MCF 10A (cell line): ENCODE data around the gene TNFRSF12A. TPM values are rescaled to one million over a fixed set of nuclear protein-coding genes. Genes with fewer than 3 reads are reported as not detected.

Experiments
- BruUV-seq: library from RNA; stranded (reverse); fragments of 400-500 nt; replicated peaks from 2 replicates; lab custom pipeline; 2021; lab: Mats Ljungman, UMichigan
- CTCF ChIA-PET: fragments of 300-600 bp; sonication (Branson Sonifier 250); formaldehyde crosslinking; extraction: SDS; loops from one replicate; lab custom pipeline; 2021; ENCODE audit warnings: antibody characterized with exemption, inconsistent platforms; lab: Yijun Ruan, JAX
- POLR2A ChIA-PET: fragments of 300-600, 350-650 bp; sonication (Branson Sonifier 250); formaldehyde crosslinking; extraction: SDS; loops from one replicate; lab custom pipeline; 2020; ENCODE audit warnings: antibody characterized with exemption, inconsistent platforms; lab: Yijun Ruan, JAX
- DNase-seq: peaks from one replicate; pipeline ENCODE4 v3.0.0-alpha.2; 2018; ENCODE audit not compliant: unreplicated experiment
- H3K27ac Mint-ChIP-seq: one replicate; pipeline ENCODE4 v1.8.0; 2022; ENCODE audit warnings: mild to moderate bottlenecking, low read depth, mixed read lengths; ENCODE audit not compliant: unreplicated experiment
- H3K27me3 Mint-ChIP-seq: one replicate; pipeline ENCODE4 v1.8.0; 2022; ENCODE audit warnings: mixed read lengths; ENCODE audit not compliant: insufficient read depth, unreplicated experiment
- H3K36me3 Mint-ChIP-seq: one replicate; pipeline ENCODE4 v1.8.0; 2022; ENCODE audit warnings: mild to moderate bottlenecking, moderate library complexity, mixed read lengths; ENCODE audit not compliant: insufficient read depth, unreplicated experiment
- H3K4me1 Mint-ChIP-seq: one replicate; pipeline ENCODE4 v1.8.0; 2022; ENCODE audit warnings: mixed read lengths; ENCODE audit not compliant: insufficient read depth, unreplicated experiment
- H3K4me3 Mint-ChIP-seq: one replicate; pipeline ENCODE4 v1.8.0; 2022; ENCODE audit warnings: mild to moderate bottlenecking, moderate library complexity, mixed read lengths; ENCODE audit not compliant: unreplicated experiment
- H3K9me3 Mint-ChIP-seq: one replicate; pipeline ENCODE4 v1.8.0; 2022; ENCODE audit warnings: mixed read lengths; ENCODE audit not compliant: unreplicated experiment
- CTCF ChIP-seq: fragments of 200-600 bp; IDR thresholded peaks from one replicate; pipeline ENCODE4 v1.8.0; 2022; ENCODE audit warnings: antibody characterized with exemption, mild to moderate bottlenecking; ENCODE audit not compliant: unreplicated experiment
- intact Hi-C: fragments of 100-400 bp; cut with micrococcal nuclease; formaldehyde crosslinking; loops from 2 replicates; pipeline ENCODE4 v1.14.1; 2022
- total RNA-seq: library from RNA; stranded (reverse); gene quantifications from 2 replicates; pipeline ENCODE4 v1.2.3, GENCODE V29; 2022

The TNFRSF12A gene
- total RNA-seq, 1 experiment from 2014 or later, result 641 TPM

- ChIA-PET POLR2A (interaction anchor here (1.0 to 3.1 kb wide), 7 partner anchors 12 to 248 kb away, joined by 3 to 47 read pairs (median 9); partner anchors contain the start of genes TIGD7, ZNF213 and ZNF75A), CTCF (interaction anchor here (0.5 to 3.3 kb wide), 15 partner anchors 9 to 114 kb away, joined by 3 to 48 read pairs (median 6); no protein-coding TSS in a partner anchor)
- Mint-ChIP-seq H3K36me3 (no peaks in the 10 kb centered on the region), H3K27ac (no peak overlapping the region), H3K27me3 (peaks cover 2% of the 10 kb centered on the region), H3K9me3 (no peaks in the 10 kb centered on the region), H3K4me1 (no peaks in the 10 kb centered on the region), H3K4me3 (no peak overlapping the region)
- DNase-seq, result no peak
- BruUV-seq, result no TSS peak
- intact Hi-C loops, result no loop called here
- TF ChIP-seq CTCF, result no peak
Observed at GRCh38 chr16:3057181-3058138, 37.3 kb downstream of the TNFRSF12A start.

DNA sequence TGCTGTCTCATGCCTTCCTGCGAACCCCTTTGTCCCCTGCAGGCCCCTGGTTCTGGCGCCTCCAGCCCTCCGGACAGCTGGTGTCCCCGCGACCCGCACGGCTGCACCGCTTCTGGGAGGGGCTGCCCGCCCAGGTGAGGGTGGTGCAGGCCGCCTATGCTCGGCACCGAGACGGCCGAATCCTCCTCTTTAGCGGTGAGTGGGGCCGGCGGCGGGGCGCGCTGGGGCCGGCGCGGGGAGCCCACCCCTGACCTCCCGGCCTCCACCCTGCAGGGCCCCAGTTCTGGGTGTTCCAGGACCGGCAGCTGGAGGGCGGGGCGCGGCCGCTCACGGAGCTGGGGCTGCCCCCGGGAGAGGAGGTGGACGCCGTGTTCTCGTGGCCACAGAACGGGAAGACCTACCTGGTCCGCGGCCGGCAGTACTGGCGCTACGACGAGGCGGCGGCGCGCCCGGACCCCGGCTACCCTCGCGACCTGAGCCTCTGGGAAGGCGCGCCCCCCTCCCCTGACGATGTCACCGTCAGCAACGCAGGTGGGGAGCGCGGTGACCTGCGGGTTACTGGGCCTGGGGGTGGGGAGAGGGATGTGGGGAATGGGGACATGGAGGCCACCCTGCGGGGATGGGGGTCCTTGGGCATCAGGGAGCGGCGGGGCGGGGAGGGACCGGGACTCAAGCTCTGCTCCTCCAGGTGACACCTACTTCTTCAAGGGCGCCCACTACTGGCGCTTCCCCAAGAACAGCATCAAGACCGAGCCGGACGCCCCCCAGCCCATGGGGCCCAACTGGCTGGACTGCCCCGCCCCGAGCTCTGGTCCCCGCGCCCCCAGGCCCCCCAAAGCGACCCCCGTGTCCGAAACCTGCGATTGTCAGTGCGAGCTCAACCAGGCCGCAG lies 38.2 kb downstream of the TNFRSF12A start:
- no peaks in the 10 kb centered on the region for H3K4me1 Mint-ChIP-seq
- no TSS peak for BruUV-seq
- H3K27ac Mint-ChIP-seq, result no peak overlapping the region
- H3K27me3 Mint-ChIP-seq, result no peaks in the 10 kb centered on the region
- H3K4me3 Mint-ChIP-seq, result peak overlapping the region; percentile 78
- ChIA-PET CTCF (interaction anchor here (0.6 to 3.3 kb wide), 25 partner anchors 10 to 386 kb away, joined by 3 to 48 read pairs (median 5); no protein-coding TSS in a partner anchor), POLR2A (interaction anchor here (0.6 to 3.1 kb wide), 12 partner anchors 10 to 247 kb away, joined by 3 to 47 read pairs (median 5); partner anchors contain the start of genes PKMYT1, TIGD7, ZNF213 and ZNF75A)
- peak; percentile 50 for DNase-seq
- intact Hi-C loops, result loop anchor here (1.0 kb wide), 2 partner anchors 66 to 71 kb away; no protein-coding TSS in a partner anchor
- H3K9me3 Mint-ChIP-seq, result no peaks in the 10 kb centered on the region
- TF ChIP-seq CTCF, result peak; percentile 21
- H3K36me3 Mint-ChIP-seq, result no peaks in the 10 kb centered on the region

DNA sequence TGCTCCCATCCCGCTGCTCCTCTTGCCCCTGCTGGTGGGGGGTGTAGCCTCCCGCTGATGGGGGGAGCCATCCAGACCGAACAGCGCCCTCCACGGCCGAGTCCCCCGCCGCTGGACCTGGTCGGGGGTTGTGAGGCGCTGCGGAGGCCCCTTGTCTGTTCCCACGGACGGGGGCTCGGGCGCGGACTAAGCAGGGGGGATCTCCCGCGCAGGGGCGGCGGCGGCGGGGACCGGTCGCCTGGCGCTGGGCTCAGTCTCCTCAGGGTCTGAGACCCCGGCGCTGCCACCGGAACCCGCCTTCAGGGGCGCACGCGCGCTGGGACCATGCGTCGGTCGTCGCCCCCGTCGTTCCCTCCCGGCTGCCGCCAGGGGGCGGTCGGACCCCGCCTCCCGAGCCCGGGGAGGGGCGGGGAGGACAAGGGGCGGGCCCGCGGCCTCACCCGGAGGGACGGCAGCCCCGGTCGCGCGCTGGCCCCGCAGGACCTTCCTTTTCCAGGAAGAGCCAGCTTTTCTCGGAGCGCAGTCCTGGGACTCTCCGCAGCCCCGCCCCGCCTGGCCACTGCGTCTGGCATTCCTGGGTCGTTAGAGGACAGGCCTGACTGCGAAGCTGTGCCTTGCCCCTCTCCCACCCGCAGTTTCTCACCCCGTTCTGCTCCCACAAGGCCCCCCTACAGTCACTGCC lies 39.0 kb downstream of the TNFRSF12A start:
- Mint-ChIP-seq H3K4me3 (peak overlapping the region; percentile 78), H3K4me1 (no peaks in the 10 kb centered on the region), H3K9me3 (no peaks in the 10 kb centered on the region), H3K27me3 (no peaks in the 10 kb centered on the region), H3K36me3 (no peaks in the 10 kb centered on the region), H3K27ac (peak overlapping the region; percentile 74)
- CTCF ChIA-PET, result interaction anchor here (0.5 to 3.3 kb wide), 25 partner anchors 10 to 736 kb away, joined by 3 to 48 read pairs (median 5); no protein-coding TSS in a partner anchor
- intact Hi-C loops, result loop anchor here (1.0 kb wide), 2 partner anchors 65 to 70 kb away; no protein-coding TSS in a partner anchor
- BruUV-seq, result no TSS peak
- peak; percentile 84 for DNase-seq
- POLR2A ChIA-PET, result interaction anchor here (0.6 to 3.1 kb wide), 15 partner anchors 10 to 247 kb away, joined by 3 to 47 read pairs (median 4); partner anchors contain the start of genes PKMYT1, TIGD7, ZNF205 and ZNF213
- peak; percentile 90 for TF ChIP-seq CTCF
